Lower leg skin (tissue), 4 donors: ENCODE measurements around the gene AAMP. TPM values are rescaled to one million over a fixed set of nuclear protein-coding genes. Genes with fewer than 3 reads are reported as not detected.

Experiments used
- DNase-seq, 2 donors: peaks; one replicate each; pipeline ENCODE4 v3.0.0-alpha.2; 2019; ENCODE audit warnings: low spot score in 2 of 2
- H3K4me3 ChIP-seq: fragments of 200-600 bp; sonication (generic); 2 replicates; pipeline ENCODE4 v1.5.1; 2017; ENCODE audit warnings: mild to moderate bottlenecking, low read depth; ENCODE audit not compliant: poor library complexity, severe bottlenecking
- POLR2A ChIP-seq, 2 donors: fragments of 450-650 bp; IDR thresholded peaks; one replicate each; pipeline ENCODE4 v1.6.1; 2016 to 2017; ENCODE audit warnings: antibody characterized with exemption in 2 of 2, mild to moderate bottlenecking in 1 of 2, moderate library complexity in 1 of 2
- WGBS, 2 donors: methylation state at CpG; one replicate each; pipeline ENCODE4 v1.1.5; 2018; 5-methylcytosine and 5-hydroxymethylcytosine counted together
- intact Hi-C: fragments of 100-400 bp; cut with DNase I; formaldehyde crosslinking; loops from one replicate; pipeline ENCODE4 v1.15.0; 2023; ENCODE audit warnings: low total_unique reads
- total RNA-seq, 4 donors: library from RNA; depleted of rRNA; stranded (reverse); fragments of >200 nt; gene quantifications; one replicate each; pipeline ENCODE4 v1.1.0, GENCODE V29; 2016
- TF ChIP-seq, protein P1 (sequence below), 3 donors: fragments of 450-650 bp; IDR thresholded peaks; one replicate each; pipeline ENCODE4 v1.5.1; 2016; ENCODE audit warnings: antibody characterized with exemption in 3 of 3, mild to moderate bottlenecking in 3 of 3, moderate library complexity in 2 of 3

AAMP gene
- total RNA-seq, 4 donors from 2014 or later, result 142 to 171 (median 151) TPM

GRCh38 chr2:218229239-218229638 is 40.7 kb downstream of the AAMP start:
- TF ChIP-seq POLR2A (IDR thresholded peaks at IDR 0.05), result no peak
- TF ChIP-seq, protein P1, sequence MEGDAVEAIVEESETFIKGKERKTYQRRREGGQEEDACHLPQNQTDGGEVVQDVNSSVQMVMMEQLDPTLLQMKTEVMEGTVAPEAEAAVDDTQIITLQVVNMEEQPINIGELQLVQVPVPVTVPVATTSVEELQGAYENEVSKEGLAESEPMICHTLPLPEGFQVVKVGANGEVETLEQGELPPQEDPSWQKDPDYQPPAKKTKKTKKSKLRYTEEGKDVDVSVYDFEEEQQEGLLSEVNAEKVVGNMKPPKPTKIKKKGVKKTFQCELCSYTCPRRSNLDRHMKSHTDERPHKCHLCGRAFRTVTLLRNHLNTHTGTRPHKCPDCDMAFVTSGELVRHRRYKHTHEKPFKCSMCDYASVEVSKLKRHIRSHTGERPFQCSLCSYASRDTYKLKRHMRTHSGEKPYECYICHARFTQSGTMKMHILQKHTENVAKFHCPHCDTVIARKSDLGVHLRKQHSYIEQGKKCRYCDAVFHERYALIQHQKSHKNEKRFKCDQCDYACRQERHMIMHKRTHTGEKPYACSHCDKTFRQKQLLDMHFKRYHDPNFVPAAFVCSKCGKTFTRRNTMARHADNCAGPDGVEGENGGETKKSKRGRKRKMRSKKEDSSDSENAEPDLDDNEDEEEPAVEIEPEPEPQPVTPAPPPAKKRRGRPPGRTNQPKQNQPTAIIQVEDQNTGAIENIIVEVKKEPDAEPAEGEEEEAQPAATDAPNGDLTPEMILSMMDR (IDR thresholded peaks at IDR 0.05), result no peak
- WGBS, 2 donors, result 26 to 32% methylated on average over 3 of the region's 3 CpGs
- DNase-seq, result no peak
- H3K4me3 ChIP-seq, result no peak overlapping the region
- intact Hi-C loops, result no loop called here

DNA sequence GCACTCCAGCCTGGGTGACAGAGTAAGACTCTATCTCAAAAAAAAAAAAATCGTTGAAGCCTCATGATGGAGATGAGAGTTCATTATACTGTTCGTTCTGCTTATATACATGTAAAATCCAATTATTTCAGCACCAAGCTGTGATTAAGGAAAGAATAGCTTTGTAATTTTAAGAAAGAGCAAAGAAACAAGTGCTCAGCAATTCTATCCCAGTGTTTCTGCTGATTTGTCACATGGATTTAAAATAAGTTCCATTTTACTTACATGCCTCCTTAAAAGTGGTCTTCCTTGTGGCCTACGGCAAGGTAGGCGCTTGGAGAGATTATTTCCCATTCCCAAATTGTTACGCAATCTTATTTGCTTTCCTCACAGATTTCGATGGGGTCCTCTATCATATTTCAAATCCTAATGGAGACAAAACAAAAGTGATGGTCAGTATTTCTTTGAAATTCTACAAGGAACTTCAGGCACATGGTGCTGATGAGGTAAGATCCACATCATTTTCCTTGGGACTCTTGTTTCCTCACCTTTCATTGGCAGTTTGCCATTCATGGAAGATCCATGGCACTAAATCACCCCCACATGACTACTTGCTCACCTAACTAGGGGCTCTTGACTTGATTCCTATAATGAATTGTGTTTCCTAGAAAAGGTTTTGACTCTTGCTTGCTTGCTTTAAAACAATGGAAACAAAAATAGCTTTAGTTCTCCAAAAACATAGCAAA is 41.4 kb downstream of the AAMP start:
- no peak for TF ChIP-seq POLR2A (IDR thresholded peaks at IDR 0.05)
- TF ChIP-seq, protein P1 (IDR thresholded peaks at IDR 0.05), result no peak
- H3K4me3 ChIP-seq, result no peak overlapping the region
- DNase-seq, result no peak
- 85 to 90% methylated on average over 6 of the region's 6 CpGs for WGBS, 2 donors
- intact Hi-C loops, result no loop called here

GRCh38 chr2:218226903-218227302 is 43.0 kb downstream of the AAMP start:
- TF ChIP-seq, protein P1 (IDR thresholded peaks at IDR 0.05), result no peak
- no peak for TF ChIP-seq POLR2A (IDR thresholded peaks at IDR 0.05)
- no peak for DNase-seq
- WGBS, 2 donors, result 73 to 81% methylated on average over 3 of the region's 3 CpGs
- intact Hi-C loops, result no loop called here
- H3K4me3 ChIP-seq, result no peak overlapping the region

- H3K4me3 ChIP-seq, result no peak overlapping the region
- DNase-seq, result no peak
- WGBS, 2 donors, result 57 to 66% methylated on average over 1 of the region's 1 CpG
- TF ChIP-seq POLR2A (IDR thresholded peaks at IDR 0.05), result no peak
- TF ChIP-seq, protein P1 (IDR thresholded peaks at IDR 0.05), result no peak
- intact Hi-C loops, result no loop called here
These were observed 45.8 kb downstream of the AAMP start for GRCh38 chr2:218224186-218224585.

DNA sequence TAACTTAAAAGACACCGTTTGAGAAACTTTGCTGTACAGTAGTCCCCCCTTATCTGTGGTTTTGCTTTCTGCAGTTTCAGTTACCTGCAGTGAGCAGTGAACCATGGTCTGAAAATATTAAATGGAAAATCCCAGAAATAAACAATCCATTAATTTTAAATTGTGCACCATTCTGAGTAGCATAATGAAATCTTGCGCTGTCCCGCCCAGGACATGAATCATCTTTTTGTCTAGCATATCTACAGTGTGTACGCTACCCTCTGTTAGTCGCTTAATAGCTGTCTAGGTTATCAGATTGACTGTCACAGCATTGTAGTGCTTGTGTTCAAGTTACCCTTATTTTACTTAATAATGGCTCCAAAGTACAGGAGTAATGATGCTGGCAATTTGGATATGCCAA is 46.9 kb downstream of the AAMP start:
- no peak overlapping the region for H3K4me3 ChIP-seq
- TF ChIP-seq POLR2A (IDR thresholded peaks at IDR 0.05), result no peak
- TF ChIP-seq, protein P1 (IDR thresholded peaks at IDR 0.05), result no peak
- 58 to 64% methylated on average over 5 of the region's 5 CpGs for WGBS, 2 donors
- intact Hi-C loops, result no loop called here
- DNase-seq, result no peak

DNA sequence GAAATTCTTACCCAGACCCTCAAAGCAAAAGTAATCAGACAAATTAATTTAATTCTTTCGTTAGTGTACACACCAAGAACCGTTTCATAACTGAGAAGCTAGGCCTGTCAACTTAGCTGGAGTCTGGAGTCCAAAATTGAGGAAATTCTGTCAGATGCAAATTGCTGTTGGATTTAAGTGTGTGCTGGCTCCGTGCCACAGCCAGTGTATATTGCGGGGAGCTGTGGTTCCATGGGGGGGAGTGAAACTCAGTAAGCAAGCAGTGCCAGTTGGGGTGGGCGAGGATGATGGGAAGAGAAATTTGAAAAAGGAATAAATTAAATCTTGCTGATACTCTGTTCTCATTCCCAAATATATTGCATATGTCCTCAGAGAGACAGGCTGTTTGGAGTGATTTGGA is 48.9 kb downstream of the AAMP start:
- DNase-seq, result no peak
- WGBS, 2 donors, result 37 to 52% methylated on average over 5 of the region's 5 CpGs

More for the DNA sequence above, 48.9 kb downstream of the AAMP start:
- TF ChIP-seq POLR2A (IDR thresholded peaks at IDR 0.05), result no peak
- TF ChIP-seq, protein P1 (IDR thresholded peaks at IDR 0.05), result no peak
- intact Hi-C loops, result no loop called here
- H3K4me3 ChIP-seq, result no peak overlapping the region
